Pulmonary artery endothelial cell (primary cell): ENCODE measurements around the gene RAVER2. TPM values are rescaled to one million over a fixed set of nuclear protein-coding genes. Genes with fewer than 3 reads are reported as not detected.

Experiments
- DNase-seq: peaks from one replicate; pipeline ENCODE4 v3.0.0-alpha.2; 2011; ENCODE audit warnings: low read depth, low spot score
- total RNA-seq: library from RNA; depleted of rRNA; stranded (reverse); fragments of >200 nt; gene quantifications from 2 replicates; pipeline ENCODE4 v1.2.3, GENCODE V29; 2014

Gene RAVER2
- total RNA-seq, 1 donor from 2014 or later = 9.9 TPM

DNA sequence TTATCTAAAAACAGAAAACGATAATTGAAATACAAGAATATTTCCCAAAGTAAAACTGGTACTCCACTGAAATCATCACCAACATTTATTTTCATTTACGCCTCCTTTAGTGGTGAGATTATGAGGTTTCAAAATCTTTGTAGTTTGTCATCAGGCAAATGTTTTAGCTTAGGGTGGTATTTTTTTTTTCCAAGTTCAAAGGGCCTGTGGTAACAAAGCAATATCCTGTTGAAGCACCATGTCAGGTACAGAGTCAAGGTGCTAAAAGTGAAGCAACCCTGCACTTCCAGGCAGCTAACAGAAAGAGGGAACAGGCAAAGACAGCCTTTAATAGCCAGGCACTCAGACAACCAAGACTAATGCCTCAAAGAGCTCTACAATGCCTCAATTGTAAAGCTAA lies 132.3 kb downstream of the RAVER2 start:
- no peak for DNase-seq

DNA sequence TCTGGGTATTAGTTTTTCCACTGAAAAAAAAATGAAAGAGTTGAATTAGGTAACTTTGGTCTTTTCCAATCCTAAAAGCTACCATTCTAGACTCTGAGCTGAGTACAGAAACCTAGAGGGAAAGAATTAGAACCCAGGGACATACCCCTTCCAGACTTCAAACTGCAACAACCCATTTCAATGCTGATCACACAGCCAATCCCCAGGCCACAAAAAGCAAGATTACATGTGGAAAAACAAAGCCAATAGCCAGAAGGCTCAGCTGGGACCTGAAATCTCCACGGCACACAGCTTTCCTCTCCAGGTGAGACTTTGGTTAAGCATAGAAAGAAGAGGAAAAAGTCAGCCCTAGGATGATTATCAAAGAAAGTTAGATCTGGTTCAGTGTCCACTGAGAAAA lies 132.7 kb downstream of the RAVER2 start:
- no peak for DNase-seq

DNA sequence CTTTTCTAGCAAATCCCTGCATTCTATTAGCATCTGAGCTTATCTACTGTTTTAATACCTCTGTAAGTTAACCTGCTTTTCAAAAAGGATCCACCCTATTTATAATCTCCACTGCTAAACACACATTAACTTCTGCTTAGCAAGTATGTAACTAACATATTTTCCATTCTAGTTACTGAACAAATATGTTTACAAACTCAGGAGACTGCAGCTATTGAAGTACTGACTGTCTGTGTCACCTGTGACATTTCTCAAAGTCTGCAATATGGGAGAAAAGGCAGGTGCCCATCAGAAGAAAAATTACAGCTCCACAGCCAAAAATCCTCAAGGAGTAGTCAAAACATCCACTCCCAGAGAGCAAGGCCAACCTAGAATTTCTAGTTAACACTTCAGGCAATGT lies 133.2 kb downstream of the RAVER2 start:
- no peak for DNase-seq

DNA sequence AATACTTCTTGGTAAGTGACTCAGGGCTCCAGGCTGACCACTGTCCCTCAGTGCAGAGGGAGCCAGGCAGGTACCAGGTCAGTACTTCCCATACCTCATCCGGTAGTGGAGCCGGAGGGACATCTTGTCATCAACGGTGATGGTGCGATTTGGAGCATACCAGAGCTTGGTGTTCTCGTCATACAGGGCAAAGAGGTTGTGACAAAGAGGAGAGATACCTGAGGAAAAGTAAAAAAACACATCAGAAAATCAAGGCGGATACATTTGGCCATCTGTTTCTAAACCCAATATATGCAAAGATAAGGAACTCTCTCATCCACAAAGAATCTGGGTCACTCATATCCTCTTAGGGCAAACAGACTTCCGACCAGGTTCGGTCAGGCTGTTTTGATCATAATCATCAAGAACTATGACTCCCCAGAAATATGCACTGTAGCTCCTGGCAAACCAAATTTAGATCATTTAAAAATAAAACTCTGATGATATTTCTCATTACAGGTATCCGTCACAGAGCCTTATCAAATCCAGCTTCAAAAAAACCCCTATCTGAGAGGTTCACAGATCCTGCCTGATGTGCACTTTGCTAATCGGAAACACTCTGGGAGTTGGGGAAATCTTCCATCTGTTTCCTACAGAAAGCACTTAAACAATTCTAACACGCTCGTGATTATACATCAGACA lies 134.2 kb downstream of the RAVER2 start:
- DNase-seq = peak; percentile 83

- no peak for DNase-seq
These were observed 135.6 kb downstream of the RAVER2 start for GRCh38 chr1:64880449-64880848.

GRCh38 chr1:64881281-64881680 lies 136.4 kb downstream of the RAVER2 start:
- no peak for DNase-seq

Other genes with a start within 250 kb of the RAVER2 start
- 173 and 208 TPM in 2 replicates for gene JAK1, start 221.5 kb downstream of the RAVER2 start, total RNA-seq